GM23338 (cell line): ENCODE measurements around the gene IL16. TPM values are rescaled to one million over a fixed set of nuclear protein-coding genes. Genes with fewer than 3 reads are reported as not detected.

Experiments
- ATAC-seq: fragments of 200-7000 bp; cut with Tn5 transposase; 3 replicates; pipeline ENCODE4 v1.9.1; 2020
- DNase-seq: peaks from one replicate; pipeline ENCODE4 v3.0.0-alpha.2; 2015; ENCODE audit warnings: low spot score
- H2AFZ ChIP-seq: fragments of 200-600 bp; sonication (generic); 2 replicates; pipeline ENCODE4 v1.8.0; 2016; ENCODE audit warnings: antibody characterized with exemption, mild to moderate bottlenecking, moderate library complexity
- H3F3A ChIP-seq: fragments of 200-600 bp; sonication (generic); replicated peaks from 2 replicates; pipeline ENCODE4 v1.8.0; 2017; ENCODE audit warnings: antibody characterized with exemption, mixed run types, low read depth
- H3K27ac ChIP-seq: fragments of 200-600 bp; sonication (generic); 2 replicates; pipeline ENCODE4 v1.6.1; 2016; ENCODE audit warnings: low read depth
- H3K27me3 ChIP-seq: fragments of 200-600 bp; sonication (generic); 2 replicates; pipeline ENCODE4 v1.8.0; 2016; ENCODE audit warnings: mild to moderate bottlenecking, mixed run types, moderate library complexity; ENCODE audit not compliant: insufficient read depth
- H3K36me3 ChIP-seq: fragments of 200-600 bp; sonication (generic); 2 replicates; pipeline ENCODE4 v1.8.0; 2016; ENCODE audit warnings: mild to moderate bottlenecking; ENCODE audit not compliant: insufficient read depth
- H3K4me1 ChIP-seq: fragments of 200-600 bp; sonication (generic); 2 replicates; pipeline ENCODE4 v1.8.0; 2016; ENCODE audit warnings: mild to moderate bottlenecking, moderate library complexity; ENCODE audit not compliant: insufficient read depth
- H3K4me2 ChIP-seq: fragments of 200-600 bp; sonication (generic); 2 replicates; pipeline ENCODE4 v1.7.1; 2017; ENCODE audit warnings: mixed run types
- H3K4me3 ChIP-seq: fragments of 200-600 bp; sonication (generic); 2 replicates; pipeline ENCODE4 v1.6.1; 2016; ENCODE audit warnings: mixed run types
- H3K79me2 ChIP-seq: fragments of 200-600 bp; sonication (generic); replicated peaks from 2 replicates; pipeline ENCODE4 v1.8.0; 2017; ENCODE audit warnings: mild to moderate bottlenecking; ENCODE audit not compliant: insufficient read depth
- H3K9me2 ChIP-seq: fragments of 200-600 bp; sonication (generic); 2 replicates; pipeline ENCODE4 v1.8.0; 2017; ENCODE audit not compliant: insufficient read depth
- H4K20me1 ChIP-seq: fragments of 200-600 bp; sonication (generic); replicated peaks from 2 replicates; pipeline ENCODE4 v1.8.0; 2017; ENCODE audit warnings: mild to moderate bottlenecking; ENCODE audit not compliant: insufficient read depth
- H3K27ac Mint-ChIP-seq: 2 replicates; pipeline ENCODE4 v1.8.0; 2020; ENCODE audit warnings: inconsistent platforms, mild to moderate bottlenecking, moderate library complexity, mixed read lengths
- H3K27me3 Mint-ChIP-seq: 3 replicates; pipeline ENCODE4 v1.8.0; 2022; ENCODE audit warnings: low read depth, mild to moderate bottlenecking, moderate library complexity, mixed read lengths, inconsistent platforms; ENCODE audit not compliant: insufficient read depth, poor library complexity
- H3K36me3 Mint-ChIP-seq: 3 replicates; pipeline ENCODE4 v1.8.0; 2021; ENCODE audit warnings: low read depth, mild to moderate bottlenecking, inconsistent platforms, moderate library complexity, mixed read lengths
- H3K4me1 Mint-ChIP-seq: 3 replicates; pipeline ENCODE4 v1.8.0; 2020; ENCODE audit warnings: mild to moderate bottlenecking, inconsistent platforms, mixed read lengths
- H3K4me3 Mint-ChIP-seq: 3 replicates; pipeline ENCODE4 v1.8.0; 2021; ENCODE audit warnings: moderate library complexity, mild to moderate bottlenecking, inconsistent platforms, mixed read lengths
- H3K9me3 Mint-ChIP-seq: 3 replicates; pipeline ENCODE4 v1.8.0; 2020; ENCODE audit warnings: moderate library complexity, mild to moderate bottlenecking, inconsistent platforms, mixed read lengths
- CREB1 ChIP-seq: fragments of 250-450 bp; sonication (Bioruptor Pico); IDR thresholded peaks from 2 replicates; pipeline ENCODE4 v1.5.0; 2020; ENCODE audit warnings: low read depth, mild to moderate bottlenecking, moderate library complexity
- EZH2 ChIP-seq: fragments of 200-600 bp; sonication (generic); IDR thresholded peaks from one replicate; pipeline ENCODE4 v1.8.0; 2017; ENCODE audit warnings: antibody characterized with exemption, mild to moderate bottlenecking, low read depth; ENCODE audit not compliant: unreplicated experiment
- EZH2phosphoT487 ChIP-seq: fragments of 200-600 bp; sonication (generic); IDR thresholded peaks from one replicate; pipeline ENCODE4 v1.8.1; 2018; ENCODE audit warnings: antibody characterized with exemption; ENCODE audit not compliant: unreplicated experiment
- NANOG ChIP-seq: IDR thresholded peaks from 2 replicates; pipeline ENCODE4 v1.6.1; 2016; ENCODE audit warnings: antibody characterized with exemption, borderline replicate concordance
- POLR2AphosphoS5 ChIP-seq: IDR thresholded peaks from 2 replicates; pipeline ENCODE4 v1.6.1; 2016; ENCODE audit warnings: antibody characterized with exemption, low read depth
- STAT1 ChIP-seq: IDR thresholded peaks from one replicate; pipeline ENCODE4 v1.6.1; 2016; ENCODE audit warnings: antibody characterized with exemption; ENCODE audit not compliant: unreplicated experiment
- ZNF114 ChIP-seq: fragments of 250-450 bp; sonication (Bioruptor Pico); IDR thresholded peaks from 2 replicates; pipeline ENCODE4 v1.5.0; 2020; ENCODE audit warnings: mild to moderate bottlenecking, moderate library complexity
- ZNF331 ChIP-seq: fragments of 250-450 bp; sonication (Bioruptor Pico); IDR thresholded peaks from 2 replicates; pipeline ENCODE4 v1.5.0; 2020; ENCODE audit warnings: low read depth, mild to moderate bottlenecking, moderate library complexity
- polyA plus RNA-seq: library from polyadenylated mRNA; unstranded; fragments of >200 nt; fragmentation: Nextera tagmentation; extraction: Ambion mirVana; gene quantifications from 2 replicates; pipeline ENCODE4 v1.2.1, GENCODE V29; 2016
- total RNA-seq: library from RNA; depleted of rRNA; stranded (reverse); fragments of >200 nt; shearing (Covaris generic); gene quantifications from 2 replicates; pipeline ENCODE4 v1.2.3, GENCODE V29; 2014
- TF ChIP-seq, protein P1 (sequence below): IDR thresholded peaks from 2 replicates; pipeline ENCODE4 v1.6.1; 2016; ENCODE audit warnings: antibody characterized with exemption
- TF ChIP-seq, protein P2 (sequence below), 2 experiments: fragments of 200-600 bp in 1 of 2; sonication (generic) in 1 of 2; conservative IDR thresholded peaks; 2 replicates each; pipeline versions ENCODE4 v1.5.1 to v1.6.1; 2016 to 2017; ENCODE audit warnings: antibody characterized with exemption in 2 of 2, low read depth in 2 of 2, mild to moderate bottlenecking in 2 of 2, moderate library complexity in 1 of 2
- TF ChIP-seq, protein P3 (sequence below): IDR thresholded peaks from one replicate; pipeline ENCODE4 v1.6.1; 2018; ENCODE audit warnings: antibody characterized with exemption; ENCODE audit not compliant: unreplicated experiment

IL16 gene
- total and polyA plus RNA-seq, 2 experiments from 2014 or later, result 0.29 TPM; not detected in 1

DNA sequence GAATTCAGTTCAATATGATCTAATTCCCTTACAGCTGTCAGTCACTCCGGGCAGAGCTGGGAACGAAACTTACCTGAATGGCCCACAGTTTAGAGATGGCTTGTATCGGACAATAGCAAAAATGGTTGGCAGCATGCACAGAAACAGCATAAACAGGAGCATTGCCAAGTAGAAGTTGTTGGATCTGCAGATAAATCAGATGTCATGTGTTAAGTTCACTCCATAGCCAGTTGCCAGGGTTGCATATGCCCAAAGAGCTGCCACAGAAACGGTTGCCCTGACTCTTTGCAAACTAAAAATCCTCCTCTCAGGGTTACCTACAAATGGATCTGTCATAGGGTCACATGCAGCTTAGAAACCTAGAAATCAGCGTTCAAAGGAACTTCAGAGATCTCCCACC lies 142.6 kb downstream of the IL16 start (continued):
- TF ChIP-seq EZH2 (no peak), STAT1 (no peak), NANOG (no peak), ZNF114 (CRISPR knock-in tag) (no peak), CREB1 (CRISPR knock-in tag) (no peak), EZH2phosphoT487 (no peak), ZNF331 (no peak)
- TF ChIP-seq, protein P1, sequence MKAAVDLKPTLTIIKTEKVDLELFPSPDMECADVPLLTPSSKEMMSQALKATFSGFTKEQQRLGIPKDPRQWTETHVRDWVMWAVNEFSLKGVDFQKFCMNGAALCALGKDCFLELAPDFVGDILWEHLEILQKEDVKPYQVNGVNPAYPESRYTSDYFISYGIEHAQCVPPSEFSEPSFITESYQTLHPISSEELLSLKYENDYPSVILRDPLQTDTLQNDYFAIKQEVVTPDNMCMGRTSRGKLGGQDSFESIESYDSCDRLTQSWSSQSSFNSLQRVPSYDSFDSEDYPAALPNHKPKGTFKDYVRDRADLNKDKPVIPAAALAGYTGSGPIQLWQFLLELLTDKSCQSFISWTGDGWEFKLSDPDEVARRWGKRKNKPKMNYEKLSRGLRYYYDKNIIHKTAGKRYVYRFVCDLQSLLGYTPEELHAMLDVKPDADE, result no peak
- TF ChIP-seq, protein P2, sequence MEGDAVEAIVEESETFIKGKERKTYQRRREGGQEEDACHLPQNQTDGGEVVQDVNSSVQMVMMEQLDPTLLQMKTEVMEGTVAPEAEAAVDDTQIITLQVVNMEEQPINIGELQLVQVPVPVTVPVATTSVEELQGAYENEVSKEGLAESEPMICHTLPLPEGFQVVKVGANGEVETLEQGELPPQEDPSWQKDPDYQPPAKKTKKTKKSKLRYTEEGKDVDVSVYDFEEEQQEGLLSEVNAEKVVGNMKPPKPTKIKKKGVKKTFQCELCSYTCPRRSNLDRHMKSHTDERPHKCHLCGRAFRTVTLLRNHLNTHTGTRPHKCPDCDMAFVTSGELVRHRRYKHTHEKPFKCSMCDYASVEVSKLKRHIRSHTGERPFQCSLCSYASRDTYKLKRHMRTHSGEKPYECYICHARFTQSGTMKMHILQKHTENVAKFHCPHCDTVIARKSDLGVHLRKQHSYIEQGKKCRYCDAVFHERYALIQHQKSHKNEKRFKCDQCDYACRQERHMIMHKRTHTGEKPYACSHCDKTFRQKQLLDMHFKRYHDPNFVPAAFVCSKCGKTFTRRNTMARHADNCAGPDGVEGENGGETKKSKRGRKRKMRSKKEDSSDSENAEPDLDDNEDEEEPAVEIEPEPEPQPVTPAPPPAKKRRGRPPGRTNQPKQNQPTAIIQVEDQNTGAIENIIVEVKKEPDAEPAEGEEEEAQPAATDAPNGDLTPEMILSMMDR (conservative IDR thresholded peaks at IDR 0.05; ENCODE audit: low read depth in 2 of 2), result no peak

DNA sequence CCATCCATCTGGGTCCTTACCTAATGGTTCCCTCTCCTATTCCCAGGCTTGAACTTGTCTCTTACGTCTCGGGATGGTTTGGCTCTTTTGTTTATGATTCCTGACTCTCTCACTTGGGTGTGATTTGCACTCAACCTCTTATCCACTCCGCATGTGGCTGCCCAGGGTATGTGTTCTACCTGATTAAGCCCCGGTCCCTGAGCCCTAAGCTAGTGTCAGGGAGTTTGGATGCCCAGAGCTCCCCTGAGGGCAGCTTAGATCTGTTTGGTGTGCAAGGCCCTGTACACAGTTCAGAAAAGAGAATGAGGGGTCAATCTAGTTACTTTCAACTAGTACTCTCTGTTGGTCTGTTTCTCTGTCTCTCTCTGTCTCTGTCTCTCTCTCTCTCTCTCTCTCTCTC lies 143.2 kb downstream of the IL16 start:
- Histone ChIP-seq H3K9me2 (no peaks in the 10 kb centered on the region), H4K20me1 (no peaks in the 10 kb centered on the region; the same call in 1 of the 2 replicates), H3K27ac (no peak overlapping the region), H3F3A (no peaks in the 10 kb centered on the region), H3K4me2 (no peak overlapping the region), H2AFZ (no peak overlapping the region), H3K4me3 (no peak overlapping the region), H3K4me1 (no peaks in the 10 kb centered on the region), H3K79me2 (no peaks in the 10 kb centered on the region), H3K27me3 (no peaks in the 10 kb centered on the region), H3K36me3 (no peaks in the 10 kb centered on the region)
- DNase-seq (no peak), ATAC-seq (no peak)
- Mint-ChIP-seq H3K27ac (no peak overlapping the region), H3K4me3 (no peak overlapping the region), H3K9me3 (no peaks in the 10 kb centered on the region), H3K36me3 (no peaks in the 10 kb centered on the region), H3K4me1 (no peaks in the 10 kb centered on the region; the same call in 2 of the 3 replicates), H3K27me3 (peaks cover 1% of the 10 kb centered on the region)
- TF ChIP-seq, protein P2 (conservative IDR thresholded peaks at IDR 0.05; ENCODE audit: low read depth in 2 of 2), result no peak
- TF ChIP-seq POLR2AphosphoS5 (no peak), NANOG (no peak), CREB1 (CRISPR knock-in tag) (no peak)
- TF ChIP-seq, protein P1, result no peak
- TF ChIP-seq, protein P3, sequence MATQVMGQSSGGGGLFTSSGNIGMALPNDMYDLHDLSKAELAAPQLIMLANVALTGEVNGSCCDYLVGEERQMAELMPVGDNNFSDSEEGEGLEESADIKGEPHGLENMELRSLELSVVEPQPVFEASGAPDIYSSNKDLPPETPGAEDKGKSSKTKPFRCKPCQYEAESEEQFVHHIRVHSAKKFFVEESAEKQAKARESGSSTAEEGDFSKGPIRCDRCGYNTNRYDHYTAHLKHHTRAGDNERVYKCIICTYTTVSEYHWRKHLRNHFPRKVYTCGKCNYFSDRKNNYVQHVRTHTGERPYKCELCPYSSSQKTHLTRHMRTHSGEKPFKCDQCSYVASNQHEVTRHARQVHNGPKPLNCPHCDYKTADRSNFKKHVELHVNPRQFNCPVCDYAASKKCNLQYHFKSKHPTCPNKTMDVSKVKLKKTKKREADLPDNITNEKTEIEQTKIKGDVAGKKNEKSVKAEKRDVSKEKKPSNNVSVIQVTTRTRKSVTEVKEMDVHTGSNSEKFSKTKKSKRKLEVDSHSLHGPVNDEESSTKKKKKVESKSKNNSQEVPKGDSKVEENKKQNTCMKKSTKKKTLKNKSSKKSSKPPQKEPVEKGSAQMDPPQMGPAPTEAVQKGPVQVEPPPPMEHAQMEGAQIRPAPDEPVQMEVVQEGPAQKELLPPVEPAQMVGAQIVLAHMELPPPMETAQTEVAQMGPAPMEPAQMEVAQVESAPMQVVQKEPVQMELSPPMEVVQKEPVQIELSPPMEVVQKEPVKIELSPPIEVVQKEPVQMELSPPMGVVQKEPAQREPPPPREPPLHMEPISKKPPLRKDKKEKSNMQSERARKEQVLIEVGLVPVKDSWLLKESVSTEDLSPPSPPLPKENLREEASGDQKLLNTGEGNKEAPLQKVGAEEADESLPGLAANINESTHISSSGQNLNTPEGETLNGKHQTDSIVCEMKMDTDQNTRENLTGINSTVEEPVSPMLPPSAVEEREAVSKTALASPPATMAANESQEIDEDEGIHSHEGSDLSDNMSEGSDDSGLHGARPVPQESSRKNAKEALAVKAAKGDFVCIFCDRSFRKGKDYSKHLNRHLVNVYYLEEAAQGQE, result no peak
